Measurements from ENCODE around the gene MAGEB1. TPM values are rescaled to one million over a fixed set of nuclear protein-coding genes. Genes with fewer than 3 reads are reported as not detected.

MAGEB1 gene
- total RNA-seq, 1 experiment from 2014 or later: not detected

GRCh38 chrX:30283456-30284200 is 36.7 kb downstream of the MAGEB1 start:
- H3K27ac ChIP-seq (ENCODE audit: low read length): 0 out of 2 replicates have a peak overlapping the region, but pooled peaks have one; percentile 7
- ChIA-PET CTCF (no interaction called here), POLR2A (no interaction called here)
- intact Hi-C loops (cut with micrococcal nuclease; ENCODE audit: unreplicated experiment) (no loop called here), in situ Hi-C loops (cut with HindIII; ENCODE audit: low pct_unique_long_range_greater_than_20kb, low sequenced_read_pairs) (no loop called here)
- DNase-seq (ENCODE audit: low read depth, low spot score) (peak; percentile 60), ATAC-seq (peak; percentile 81)
- TF ChIP-seq POLR2AphosphoS5 (IDR thresholded peaks at IDR 0.05; ENCODE audit: low read depth, low read length): no peak
- TF ChIP-seq SIN3A (IDR thresholded peaks at IDR 0.05; ENCODE audit: borderline replicate concordance, insufficient read depth, low read depth, low read length): no peak
- no peaks in the 10 kb centered on the region for H3K4me1 ChIP-seq (ENCODE audit: control insufficient read depth, insufficient read depth, low read length)
- no peaks in the 10 kb centered on the region for H3K27me3 ChIP-seq (ENCODE audit: control insufficient read depth, insufficient read depth, low read length)
- H3K36me3 ChIP-seq (ENCODE audit: control insufficient read depth, insufficient read depth, low read length): no peaks in the 10 kb centered on the region
- H3K4me3 ChIP-seq (ENCODE audit: low read depth in 2 of 2, low read length in 2 of 2): no peak overlapping the region
- BruUV-seq (replicated peaks): no TSS peak
- no peaks in the 10 kb centered on the region; the same call in 1 of the 2 replicates for H3K9me3 ChIP-seq (ENCODE audit: control insufficient read depth, insufficient read depth, low read depth, low read length)

- POLR2A ChIA-PET: no interaction called here
- TF ChIP-seq CTCF (IDR thresholded peaks at IDR 0.05): no peak
- TF ChIP-seq TCF7L2 (IDR thresholded peaks at IDR 0.05; ENCODE audit: low read depth, low read length): no peak
- no peak for TF ChIP-seq SIN3A (IDR thresholded peaks at IDR 0.05; ENCODE audit: borderline replicate concordance, insufficient read depth, low read depth, low read length)
- no peaks in the 10 kb centered on the region for H3K27me3 ChIP-seq (ENCODE audit: control insufficient read depth, insufficient read depth, low read length)
- H3K36me3 ChIP-seq (ENCODE audit: control insufficient read depth, insufficient read depth, low read length): no peaks in the 10 kb centered on the region
- ATAC-seq (no peak), DNase-seq (ENCODE audit: low read depth, low spot score) (no peak)
- H3K27ac ChIP-seq (ENCODE audit: low read length): no peak overlapping the region
- no TSS peak for BruUV-seq (replicated peaks)
- in situ Hi-C loops (cut with HindIII; ENCODE audit: low pct_unique_long_range_greater_than_20kb, low sequenced_read_pairs) (no loop called here), intact Hi-C loops (cut with micrococcal nuclease; ENCODE audit: unreplicated experiment) (no loop called here)
- no peaks in the 10 kb centered on the region for H3K9me3 ChIP-seq (ENCODE audit: control insufficient read depth, insufficient read depth, low read depth, low read length)
- H3K4me1 ChIP-seq (ENCODE audit: control insufficient read depth, insufficient read depth, low read length): no peaks in the 10 kb centered on the region
- no peak overlapping the region for H3K4me3 ChIP-seq (ENCODE audit: low read depth in 2 of 2, low read length in 2 of 2)
- CTCF ChIA-PET: no interaction called here
Observed at GRCh38 chrX:30296408-30297254, 49.7 kb downstream of the MAGEB1 start.

GRCh38 chrX:30301208-30301607 is 54.3 kb downstream of the MAGEB1 start:
- no peak overlapping the region for H3K4me3 ChIP-seq (ENCODE audit: low read depth in 2 of 2, low read length in 2 of 2)
- H3K4me1 ChIP-seq (ENCODE audit: control insufficient read depth, insufficient read depth, low read length): no peaks in the 10 kb centered on the region
- in situ Hi-C loops (cut with HindIII; ENCODE audit: low pct_unique_long_range_greater_than_20kb, low sequenced_read_pairs) (no loop called here), intact Hi-C loops (cut with micrococcal nuclease; ENCODE audit: unreplicated experiment) (no loop called here)
- no TSS peak for BruUV-seq (replicated peaks)
- H3K36me3 ChIP-seq (ENCODE audit: control insufficient read depth, insufficient read depth, low read length): no peaks in the 10 kb centered on the region
- H3K27ac ChIP-seq (ENCODE audit: low read length): no peak overlapping the region
- no peak for TF ChIP-seq POLR2AphosphoS5 (IDR thresholded peaks at IDR 0.05; ENCODE audit: low read depth, low read length)
- TF ChIP-seq SIN3A (IDR thresholded peaks at IDR 0.05; ENCODE audit: borderline replicate concordance, insufficient read depth, low read depth, low read length): no peak
- no peak for TF ChIP-seq CTCF (IDR thresholded peaks at IDR 0.05)
- TF ChIP-seq TCF7L2 (IDR thresholded peaks at IDR 0.05; ENCODE audit: low read depth, low read length): no peak
- no peak for TF ChIP-seq REST (IDR thresholded peaks at IDR 0.05; ENCODE audit: insufficient read depth in 1 of 2, low read depth in 2 of 2, low read length in 1 of 2)
- no peak for ATAC-seq
- no peaks in the 10 kb centered on the region for H3K27me3 ChIP-seq (ENCODE audit: control insufficient read depth, insufficient read depth, low read length)
- ChIA-PET CTCF (interaction anchor here (0.7 kb wide), 1 partner anchor 40 kb away, joined by 4 read pairs; no protein-coding TSS in a partner anchor), POLR2A (no interaction called here)
- H3K9me3 ChIP-seq (ENCODE audit: control insufficient read depth, insufficient read depth, low read depth, low read length): no peaks in the 10 kb centered on the region
- no peak for DNase-seq (ENCODE audit: low read depth, low spot score)

Data from Panc1 (cell line).